GM18499 (cell line): ENCODE data around the gene GCLC.

ENCODE experiments used
- ATAC-seq: cut with Tn5 transposase; IDR thresholded peaks from one replicate; pipeline ENCODE4 v1.9.1; 2021; ENCODE audit warnings: moderate number of reproducible peaks; ENCODE audit not compliant: insufficient read depth, unreplicated experiment

The GCLC gene

DNA sequence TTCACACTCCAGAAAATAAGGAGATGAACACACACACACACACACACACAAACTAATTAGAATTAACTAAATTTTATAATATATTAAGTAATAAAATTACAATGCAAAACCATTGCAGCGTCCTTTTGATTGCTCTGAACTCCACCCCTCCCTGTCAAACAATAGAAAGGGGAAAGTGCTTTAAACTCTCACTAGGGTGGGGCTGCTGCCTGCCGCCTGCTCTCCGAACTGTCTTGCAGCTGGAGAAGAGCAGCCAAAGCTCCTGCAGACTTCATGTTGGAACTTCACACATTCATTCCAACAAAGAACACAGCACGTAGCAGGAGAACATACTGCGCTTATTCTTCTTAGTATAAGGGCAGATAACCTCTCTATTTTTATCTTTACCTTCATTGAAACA is 83.2 kb downstream of the GCLC start:
- peak; percentile 31 for ATAC-seq

DNA sequence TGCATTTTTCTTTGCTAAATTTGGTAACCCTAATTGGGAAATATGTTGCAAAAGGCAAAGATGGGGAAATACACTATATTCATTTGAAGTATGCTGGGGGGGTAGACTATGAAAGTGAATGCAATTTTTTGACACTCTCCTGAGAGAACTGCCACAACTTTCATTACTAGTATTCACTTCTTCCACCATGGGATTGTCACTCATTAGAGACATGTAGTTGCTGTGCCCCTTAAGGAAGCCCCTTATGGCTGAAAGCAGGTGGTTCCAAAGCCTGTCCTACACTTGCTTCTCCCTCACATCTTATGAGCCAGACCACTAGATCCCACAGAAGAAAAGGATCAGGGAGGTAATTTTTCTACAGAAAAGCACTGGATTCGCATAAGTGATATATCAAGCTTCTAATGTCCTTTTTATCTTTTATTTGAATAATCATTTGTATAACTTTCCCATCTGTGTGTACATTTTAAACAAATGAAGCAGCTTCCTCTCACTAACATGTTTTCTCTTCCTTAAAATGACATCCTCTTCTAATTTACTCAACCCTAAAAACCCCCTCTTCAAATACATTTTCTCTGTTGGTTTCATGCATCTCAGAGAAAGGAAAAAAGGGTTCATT is 83.8 kb downstream of the GCLC start:
- peak; percentile 59 for ATAC-seq

DNA sequence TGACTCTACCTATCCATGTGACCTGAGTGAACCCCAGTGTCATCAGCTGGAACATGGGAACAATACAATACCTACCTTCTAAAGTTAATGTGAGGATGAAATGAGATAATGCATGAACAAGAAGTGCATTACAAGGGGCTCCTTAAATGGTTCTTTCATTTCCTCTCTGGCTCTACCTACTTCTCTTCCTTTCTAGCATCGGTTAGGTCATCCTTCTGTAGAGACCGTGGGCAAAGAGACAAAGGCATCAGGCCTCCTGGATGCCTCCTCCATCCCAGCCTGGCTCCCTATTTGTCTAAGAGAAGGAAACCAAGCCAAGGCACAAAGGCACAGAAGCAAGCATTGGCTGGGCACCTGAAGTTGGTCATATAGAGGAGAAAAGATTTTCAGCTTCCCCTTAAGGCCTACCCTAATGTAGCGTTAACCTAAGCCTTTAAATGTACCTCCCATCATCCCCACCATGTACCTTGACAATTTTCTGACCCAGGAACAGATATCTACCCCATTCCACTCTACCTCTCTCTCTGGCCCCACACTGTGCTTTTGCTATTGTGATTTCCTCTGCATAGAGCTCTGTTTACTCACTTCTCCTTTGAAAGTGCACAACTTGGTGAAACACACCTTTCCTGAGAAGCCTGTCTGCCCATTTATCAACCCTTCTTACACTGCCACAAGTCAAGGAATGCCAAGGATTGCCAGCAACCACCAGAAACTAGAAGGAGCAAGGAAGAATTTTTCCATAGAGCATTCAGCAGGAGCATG is 86.6 kb downstream of the GCLC start:
- ATAC-seq: no peak

- no peak for ATAC-seq
Observed at GRCh38 chr6:53456809-53457208, 88.1 kb downstream of the GCLC start.

DNA sequence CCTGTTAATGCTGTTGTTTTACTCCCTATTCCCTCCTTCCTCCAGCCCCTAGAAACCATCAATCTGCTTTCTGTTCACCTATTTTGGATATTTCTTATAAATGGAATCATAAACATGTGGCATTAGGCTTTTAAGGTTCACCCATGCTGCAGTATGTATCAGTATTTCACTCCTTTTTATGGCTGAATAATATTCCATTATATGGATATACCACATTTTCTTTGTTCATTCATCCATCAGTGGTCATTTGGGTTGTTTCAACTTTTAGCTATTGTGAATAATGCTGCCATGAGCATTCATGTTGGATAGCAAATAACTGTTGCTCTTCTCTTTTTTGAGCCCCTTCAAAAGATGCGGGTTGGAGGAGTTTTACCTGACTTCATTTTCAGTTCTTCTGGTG is 89.2 kb downstream of the GCLC start:
- no peak for ATAC-seq

GRCh38 chr6:53451165-53451564 is 93.7 kb downstream of the GCLC start:
- no peak for ATAC-seq

DNA sequence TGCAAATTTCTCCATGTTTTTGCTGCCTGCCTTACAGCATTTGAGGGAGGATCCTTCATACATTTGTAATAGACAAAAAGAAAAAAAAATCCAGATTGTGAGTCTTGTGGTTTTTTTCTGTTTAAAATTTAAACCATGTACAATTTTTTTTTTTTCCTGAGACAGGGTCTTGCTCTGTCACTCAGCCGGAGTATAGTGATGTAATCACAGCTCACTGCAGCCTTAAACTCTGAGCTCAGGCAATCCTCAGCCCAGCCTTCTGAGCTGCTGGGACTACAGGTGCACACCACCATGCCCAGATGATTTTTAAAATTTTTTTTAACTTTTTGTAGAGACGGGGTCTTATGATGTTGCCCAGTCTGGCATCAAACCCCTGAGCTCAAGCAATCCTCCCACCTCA is 97.0 kb downstream of the GCLC start:
- ATAC-seq: no peak
